Left forelimb (tissue), 1 donor: ENCODE results near the gene KLKB1.
"Not testable (repeated sequence)": the region's sequence is repeated elsewhere in the genome, so short reads cannot be mapped to it uniquely, and the experiment has no call there.

Source experiments
- DNase-seq: peaks from one replicate; pipeline ENCODE4 v3.0.0-alpha.2; 2018; ENCODE audit warnings: low spot score

Gene KLKB1

DNA sequence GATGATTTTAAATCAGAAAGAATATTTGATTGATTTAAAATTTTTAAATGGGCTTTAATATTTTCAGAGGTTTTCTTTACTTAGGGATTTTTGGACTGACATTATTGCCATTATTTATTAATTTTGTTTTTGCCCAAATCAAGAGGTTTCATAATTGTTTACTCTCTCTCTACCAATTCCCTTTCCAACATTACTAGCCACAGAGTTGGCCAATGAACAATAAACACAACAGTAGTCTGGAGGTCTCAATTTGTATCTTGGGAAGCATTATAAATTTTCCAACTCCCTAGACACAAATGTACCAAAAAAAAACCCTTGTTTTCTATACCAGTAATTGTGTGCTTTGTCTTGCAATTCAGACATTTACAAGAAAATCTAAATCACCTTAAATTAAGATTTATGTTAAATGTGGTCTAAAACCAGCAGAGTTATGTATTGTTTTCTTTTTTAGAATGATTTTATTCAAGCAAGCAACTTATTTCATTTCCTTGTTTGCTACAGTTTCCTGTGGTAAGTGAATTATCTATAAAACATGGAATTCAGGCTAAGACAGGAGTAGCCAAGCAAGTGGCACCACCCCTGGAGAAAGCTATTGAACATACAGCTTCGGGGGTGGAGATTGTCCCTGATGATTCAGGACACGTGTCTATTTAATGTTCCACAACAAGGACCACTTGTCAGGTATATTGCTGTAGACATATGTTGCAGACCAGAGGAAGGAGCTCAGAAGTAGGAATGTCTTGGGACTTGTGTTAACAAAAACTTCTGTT, 622 bp downstream of the KLKB1 start:
- DNase-seq = no peak

GRCh38 chr4:186228514-186228894, 1.2 kb downstream of the KLKB1 start:
- DNase-seq = no peak

- DNase-seq = no peak
Measured at GRCh38 chr4:186234367-186234766, 7.1 kb downstream of the KLKB1 start.

GRCh38 chr4:186236126-186236525, 8.8 kb downstream of the KLKB1 start:
- no peak for DNase-seq

DNA sequence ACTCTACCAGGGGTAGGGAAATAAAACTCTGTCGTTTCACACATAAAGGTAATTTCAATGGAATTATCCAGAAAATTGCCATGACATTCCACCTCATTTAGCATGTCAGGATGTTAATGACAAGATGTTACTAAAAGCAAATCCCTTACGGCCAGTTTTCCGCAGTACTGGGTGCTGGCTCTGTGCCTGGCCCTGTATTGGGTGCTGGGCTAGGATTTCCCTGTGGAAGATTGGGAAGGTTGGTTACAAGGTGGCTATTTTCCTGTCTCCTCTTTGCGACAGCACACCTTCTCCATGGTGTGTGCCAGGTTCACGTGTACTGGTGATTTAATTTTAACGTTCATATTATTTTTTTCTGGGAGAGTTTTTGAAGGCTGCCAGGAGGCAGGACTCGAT, 13.1 kb downstream of the KLKB1 start:
- DNase-seq = no peak

- DNase-seq = no peak
Measured at GRCh38 chr4:186240848-186241491, 13.7 kb downstream of the KLKB1 start.

DNA sequence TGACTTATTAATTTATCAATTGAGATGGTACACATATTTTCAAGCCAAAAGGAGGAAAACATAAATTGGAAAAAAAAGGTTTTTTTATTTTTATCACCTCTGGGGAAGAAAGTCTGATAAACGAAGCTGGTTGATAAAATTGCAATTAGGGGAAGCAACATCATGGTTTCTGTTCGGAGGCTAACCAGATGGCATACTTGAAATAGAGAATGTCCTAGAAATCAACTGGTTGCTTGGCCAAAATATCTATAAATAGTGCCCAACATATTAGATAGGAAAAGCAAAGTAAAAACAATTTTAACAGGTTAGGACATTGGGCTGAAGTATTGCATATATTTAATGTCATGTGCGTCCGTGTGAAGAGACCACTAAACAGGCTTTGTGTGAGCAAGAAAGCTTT, 14.3 kb downstream of the KLKB1 start:
- no peak for DNase-seq

DNA sequence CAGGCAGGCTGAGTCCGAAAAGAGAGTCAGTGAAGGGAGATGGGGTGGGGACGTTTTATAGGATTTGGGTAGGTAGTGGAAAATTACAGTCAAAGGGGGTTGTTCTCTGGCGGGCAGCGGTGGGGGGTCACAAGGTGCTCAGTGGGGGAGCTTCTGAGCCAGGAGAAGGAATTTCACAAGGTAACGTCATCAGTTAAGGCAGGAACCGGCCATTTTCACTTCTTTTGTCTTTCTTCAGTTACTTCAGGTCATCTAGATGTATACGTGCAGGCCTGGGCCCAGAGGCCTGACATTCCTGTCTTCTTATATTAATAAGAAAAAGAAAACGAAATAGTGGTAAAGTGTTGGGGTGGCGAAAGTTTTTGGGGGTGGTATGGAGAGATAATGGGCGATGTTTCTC, 14.7 kb downstream of the KLKB1 start:
- DNase-seq = not testable (repeated sequence)

- DNase-seq = no peak
Measured at GRCh38 chr4:186243331-186243730, 16.0 kb downstream of the KLKB1 start.

DNA sequence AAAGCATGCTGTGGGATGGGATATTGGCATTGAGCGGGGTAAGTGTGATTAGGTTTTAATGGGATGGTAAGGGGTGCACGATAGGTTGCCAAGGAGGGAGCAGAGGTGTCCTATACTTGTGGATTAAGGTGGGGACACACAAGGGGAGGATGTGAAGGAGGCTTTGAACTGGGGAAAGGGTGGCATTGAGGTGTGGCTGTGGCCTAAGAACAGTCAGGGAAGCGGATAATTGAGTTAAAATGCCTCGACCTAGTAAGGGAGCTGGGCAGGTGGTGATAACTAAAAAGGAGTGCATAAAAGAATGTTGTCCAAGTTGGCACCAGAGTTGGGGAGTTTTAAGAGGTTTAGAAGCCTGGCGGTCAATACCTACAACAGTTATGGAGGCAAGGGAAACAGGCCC, 17.5 kb downstream of the KLKB1 start:
- DNase-seq = no peak

DNA sequence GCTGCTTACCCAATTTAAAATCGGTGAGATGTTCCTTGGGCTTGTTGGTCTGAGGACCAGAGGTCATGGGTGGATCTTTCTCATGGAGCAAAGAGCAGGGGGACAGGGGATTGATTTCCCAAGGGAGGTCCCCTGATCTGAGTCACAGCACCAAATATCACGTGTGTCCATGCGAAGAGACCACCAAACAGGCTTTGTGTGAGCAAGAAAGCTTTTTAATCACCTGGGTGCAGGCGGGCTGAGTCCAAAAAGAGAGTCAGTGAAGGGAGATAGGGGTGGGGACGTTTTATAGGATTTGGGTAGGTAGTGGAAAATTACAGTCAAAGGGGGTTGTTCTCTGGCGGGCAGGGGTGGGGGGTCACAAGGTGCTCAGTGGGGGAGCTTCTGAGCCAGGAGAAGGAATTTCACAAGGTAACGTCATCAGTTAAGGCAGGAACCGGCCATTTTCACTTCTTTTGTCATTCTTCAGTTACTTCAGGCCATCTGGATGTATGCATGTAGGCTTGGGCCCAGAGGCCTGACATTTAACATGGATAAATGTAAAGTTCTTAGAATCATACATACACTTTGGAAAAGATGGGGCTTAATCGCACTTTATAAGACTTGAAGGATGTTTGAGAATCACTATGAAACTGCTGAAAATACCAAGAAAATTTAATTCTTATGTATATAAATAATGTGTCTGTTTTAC, 19.9 kb downstream of the KLKB1 start:
- not testable (repeated sequence) for DNase-seq

- DNase-seq = no peak
Measured at GRCh38 chr4:186248643-186249042, 21.3 kb downstream of the KLKB1 start.

GRCh38 chr4:186249785-186250754, 22.8 kb downstream of the KLKB1 start:
- DNase-seq = no peak

GRCh38 chr4:186250760-186251159, 23.5 kb downstream of the KLKB1 start:
- no peak for DNase-seq

- no peak for DNase-seq
Measured at GRCh38 chr4:186255122-186255521, 27.8 kb downstream of the KLKB1 start.

DNA sequence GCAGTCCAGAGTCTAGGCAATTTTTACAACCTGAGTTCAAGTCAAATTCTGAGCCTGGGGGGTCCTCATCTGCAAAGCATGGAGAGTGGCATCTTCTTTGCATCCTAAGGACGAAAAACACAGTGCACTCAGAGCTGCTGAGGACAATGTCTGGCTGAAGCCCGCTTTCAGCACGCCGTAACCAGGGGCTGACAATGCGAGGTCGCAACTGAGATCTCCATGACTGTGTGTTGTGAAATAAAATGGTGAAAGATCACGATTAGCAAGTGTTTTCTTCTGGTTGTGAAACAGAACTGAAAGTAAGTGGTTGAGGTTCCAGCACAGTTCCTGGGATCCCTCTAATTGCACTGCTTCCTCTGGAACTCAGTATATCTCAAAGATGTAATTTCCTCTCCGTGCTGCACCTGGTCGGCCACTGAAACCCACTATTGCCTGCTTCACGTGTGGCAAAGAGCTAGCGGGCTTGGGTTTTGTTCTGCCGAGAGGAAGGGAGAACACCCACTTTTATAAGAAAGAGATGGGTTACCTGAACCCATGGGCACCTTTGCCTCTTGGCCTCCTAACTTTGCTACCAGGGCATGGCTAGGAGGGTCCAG, 31.0 kb downstream of the KLKB1 start:
- no peak for DNase-seq

DNA sequence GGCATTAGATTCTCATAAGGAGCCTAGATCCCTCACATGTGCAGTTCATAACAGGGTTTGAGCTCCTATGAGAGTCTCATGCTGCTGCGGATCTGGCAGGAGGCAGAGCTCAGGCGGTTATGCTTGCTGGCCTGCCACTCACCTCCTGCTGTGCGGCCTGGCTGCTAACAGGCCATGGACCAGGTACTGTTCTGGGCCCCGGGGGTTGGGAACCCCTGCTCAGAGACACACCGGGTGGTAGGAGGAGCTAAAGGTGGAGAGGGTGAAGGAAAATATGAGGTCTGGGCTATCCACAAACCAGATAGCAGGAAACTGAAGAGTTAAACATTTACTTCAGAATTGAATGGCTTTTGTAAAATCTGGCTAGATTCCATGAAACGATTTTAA, 32.8 kb downstream of the KLKB1 start:
- DNase-seq = no peak

- DNase-seq = no peak
Measured at GRCh38 chr4:186260504-186261448, 33.5 kb downstream of the KLKB1 start.

DNA sequence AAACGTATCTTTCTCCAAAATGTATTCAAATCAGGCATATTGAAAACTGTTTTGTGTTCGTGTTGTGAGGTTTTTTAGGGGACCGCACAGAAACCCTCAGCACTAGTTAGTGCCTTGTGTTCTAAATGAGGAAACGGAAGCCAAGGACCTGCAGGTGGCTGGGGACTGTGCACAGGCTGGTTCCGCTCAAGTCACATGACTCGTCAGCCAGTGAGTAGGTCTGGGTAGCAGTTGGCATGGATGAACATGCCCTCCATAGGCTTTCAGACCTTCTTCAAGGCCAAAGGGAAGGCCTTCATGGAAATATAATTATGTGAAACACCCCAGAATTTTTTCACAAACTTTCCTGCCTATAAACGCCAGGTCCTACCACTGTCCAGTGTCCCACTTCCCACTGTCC, 37.4 kb downstream of the KLKB1 start:
- DNase-seq = no peak

- DNase-seq = not testable (repeated sequence)
Measured at GRCh38 chr4:186265250-186265649, 37.9 kb downstream of the KLKB1 start.
